Measurements from ENCODE around the gene LYSMD2. TPM values are rescaled to one million over a fixed set of nuclear protein-coding genes. Genes with fewer than 3 reads are reported as not detected.

The LYSMD2 gene
- total RNA-seq, 1 donor from 2014 or later, result not detected

- Mint-ChIP-seq H3K27me3 (ENCODE audit: insufficient read depth, low read depth) (peaks cover 7% of the 10 kb centered on the region), H3K9me3 (no peaks in the 10 kb centered on the region), H3K4me1 (peaks cover 14% of the 10 kb centered on the region), H3K36me3 (no peaks in the 10 kb centered on the region), H3K27ac (no peak overlapping the region), H3K4me3 (no peak overlapping the region)
- peaks cover under 1% of the 10 kb centered on the region for H3K27me3 ChIP-seq
- peaks cover 12% of the 10 kb centered on the region for H3K4me1 ChIP-seq
- H3K4me3 ChIP-seq, result no peak overlapping the region
- H3K9ac ChIP-seq, result no peak overlapping the region
- TF ChIP-seq CTCF (IDR thresholded peaks at IDR 0.05) (no peak), EZH2phosphoT487 (IDR thresholded peaks at IDR 0.05) (no peak), EZH2 (IDR thresholded peaks at IDR 0.05) (no peak)
- no peak overlapping the region for H3K4me2 ChIP-seq
- no peaks in the 10 kb centered on the region for H3K9me3 ChIP-seq (ENCODE audit: low read depth)
- DNase-seq (ENCODE audit: low spot score), result no peak
- no peaks in the 10 kb centered on the region for H3K79me2 ChIP-seq (ENCODE audit: low read depth)
- no peak overlapping the region for H3K27ac ChIP-seq
- no peaks in the 10 kb centered on the region for H4K20me1 ChIP-seq (ENCODE audit: low read depth)
- H3K36me3 ChIP-seq, result no peaks in the 10 kb centered on the region
- no peak overlapping the region for H2AFZ ChIP-seq (replicated peaks)
- no peaks in the 10 kb centered on the region for H3F3A ChIP-seq (ENCODE audit: low read depth)
Observed at GRCh38 chr15:51675234-51675633, 62.2 kb downstream of the LYSMD2 start.

Other genes with a start within 250 kb of the LYSMD2 start
- gene DMXL2, start 114.9 kb downstream of the LYSMD2 start, total RNA-seq (ENCODE audit: low replicate concordance), result 78.4 and 124 TPM in 2 replicates
- gene SCG3, start 56.2 kb downstream of the LYSMD2 start, total RNA-seq (ENCODE audit: low replicate concordance), result 0.15 and 0.19 TPM in 2 replicates
- gene TMOD2, start 13.9 kb upstream of the LYSMD2 start, total RNA-seq (ENCODE audit: low replicate concordance), result 1.9 and 3.2 TPM in 2 replicates
- gene TMOD3, start 92.0 kb upstream of the LYSMD2 start, total RNA-seq (ENCODE audit: low replicate concordance), result 17.6 and 37.4 TPM in 2 replicates
- gene LEO1, start 234.1 kb upstream of the LYSMD2 start, total RNA-seq (ENCODE audit: low replicate concordance), result 26.6 and 43.9 TPM in 2 replicates

All from neural progenitor cell (in vitro differentiated cells).